Measurements from ENCODE around the gene GIMAP7.

GRCh38 chr7:150567169-150567568 lies 52.5 kb downstream of the GIMAP7 start, which contains the start of gene GIMAP4:
- TF ChIP-seq CTCF (IDR thresholded peaks at IDR 0.05) (no peak), POLR2A (IDR thresholded peaks at IDR 0.05) (peak in 1 of 2 donors; percentile 66)
